Subcutaneous abdominal adipose tissue (tissue), 5 donors: ENCODE results near the gene CCL11.

Experiments
- H3K27ac ChIP-seq: one replicate; pipeline ENCODE4 v1.7.0; 2013; ENCODE audit warnings: low read depth, mild to moderate bottlenecking, inconsistent platforms, low read length, moderate library complexity
- H3K27me3 ChIP-seq, 5 donors: one replicate each; pipeline ENCODE4 v1.7.0; 2013; ENCODE audit warnings: low read length in 5 of 5, inconsistent platforms in 1 of 5; ENCODE audit not compliant: control insufficient read depth in 5 of 5, insufficient read depth in 4 of 5
- H3K36me3 ChIP-seq, 5 donors: one replicate each; pipeline ENCODE4 v1.7.0; 2013; ENCODE audit warnings: low read length in 5 of 5; ENCODE audit not compliant: control insufficient read depth in 5 of 5, insufficient read depth in 5 of 5
- H3K4me1 ChIP-seq, 5 donors: one replicate each; pipeline ENCODE4 v1.7.0; 2013; ENCODE audit warnings: low read length in 5 of 5, mild to moderate bottlenecking in 3 of 5, moderate library complexity in 1 of 5; ENCODE audit not compliant: control insufficient read depth in 5 of 5, insufficient read depth in 5 of 5
- H3K4me3 ChIP-seq, 5 donors: one replicate each; pipeline ENCODE4 v1.7.0; 2013; ENCODE audit warnings: low read length in 5 of 5, low read depth in 1 of 5
- H3K9ac ChIP-seq, 5 donors: one replicate each; pipeline ENCODE4 v1.7.0; 2013; ENCODE audit warnings: low read length in 5 of 5, mild to moderate bottlenecking in 4 of 5, moderate library complexity in 3 of 5
- H3K9me3 ChIP-seq, 5 donors: one replicate each; pipeline ENCODE4 v1.7.0; 2013; ENCODE audit warnings: low read length in 5 of 5; ENCODE audit not compliant: control insufficient read depth in 5 of 5
- donor health status: healthy.
- donor health status: healthy.
- donor health status: healthy.
- donor health status: healthy.
- donor health status: healthy.

CCL11 gene

DNA sequence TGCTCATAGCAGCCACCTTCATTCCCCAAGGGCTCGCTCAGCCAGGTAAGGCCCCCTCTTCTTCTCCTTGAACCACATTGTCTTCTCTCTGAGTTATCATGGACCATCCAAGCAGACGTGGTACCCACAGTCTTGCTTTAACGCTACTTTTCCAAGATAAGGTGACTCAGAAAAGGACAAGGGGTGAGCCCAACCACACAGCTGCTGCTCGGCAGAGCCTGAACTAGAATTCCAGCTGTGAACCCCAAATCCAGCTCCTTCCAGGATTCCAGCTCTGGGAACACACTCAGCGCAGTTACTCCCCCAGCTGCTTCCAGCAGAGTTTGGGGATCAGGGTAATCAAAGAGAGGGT is 30.2 kb upstream of the CCL11 start:
- Histone ChIP-seq H3K27ac (peak overlapping the region; percentile 79), H3K4me1 (peaks cover 40 to 70% (median 65%) of the 10 kb centered on the region in 5 donors), H3K9me3 (peaks cover 0 to 3% (median 0%) of the 10 kb centered on the region in 5 donors), H3K4me3 (peak overlapping the region; percentile 58 to 79 (median 69)), H3K36me3 (peaks cover 0 to 6% (median 0%) of the 10 kb centered on the region in 5 donors), H3K27me3 (peaks cover 0 to 8% (median 0%) of the 10 kb centered on the region in 5 donors), H3K9ac (peak overlapping the region; percentile 16 to 75 (median 63))

- peak overlapping the region; percentile 58 to 79 (median 69) for H3K4me3 ChIP-seq
- H3K27me3 ChIP-seq, result peaks cover 0 to 8% (median 0%) of the 10 kb centered on the region in 5 donors
- peak overlapping the region; percentile 79 for H3K27ac ChIP-seq
- H3K9me3 ChIP-seq, result peaks cover 0 to 3% (median 0%) of the 10 kb centered on the region in 5 donors
- peaks cover 40 to 65% (median 60%) of the 10 kb centered on the region in 5 donors for H3K4me1 ChIP-seq
- peaks cover 0 to 6% (median 0%) of the 10 kb centered on the region in 5 donors for H3K36me3 ChIP-seq
- H3K9ac ChIP-seq, result peak overlapping the region; percentile 16 to 75 (median 63)
Measured at GRCh38 chr17:34255841-34256240, 29.7 kb upstream of the CCL11 start.

DNA sequence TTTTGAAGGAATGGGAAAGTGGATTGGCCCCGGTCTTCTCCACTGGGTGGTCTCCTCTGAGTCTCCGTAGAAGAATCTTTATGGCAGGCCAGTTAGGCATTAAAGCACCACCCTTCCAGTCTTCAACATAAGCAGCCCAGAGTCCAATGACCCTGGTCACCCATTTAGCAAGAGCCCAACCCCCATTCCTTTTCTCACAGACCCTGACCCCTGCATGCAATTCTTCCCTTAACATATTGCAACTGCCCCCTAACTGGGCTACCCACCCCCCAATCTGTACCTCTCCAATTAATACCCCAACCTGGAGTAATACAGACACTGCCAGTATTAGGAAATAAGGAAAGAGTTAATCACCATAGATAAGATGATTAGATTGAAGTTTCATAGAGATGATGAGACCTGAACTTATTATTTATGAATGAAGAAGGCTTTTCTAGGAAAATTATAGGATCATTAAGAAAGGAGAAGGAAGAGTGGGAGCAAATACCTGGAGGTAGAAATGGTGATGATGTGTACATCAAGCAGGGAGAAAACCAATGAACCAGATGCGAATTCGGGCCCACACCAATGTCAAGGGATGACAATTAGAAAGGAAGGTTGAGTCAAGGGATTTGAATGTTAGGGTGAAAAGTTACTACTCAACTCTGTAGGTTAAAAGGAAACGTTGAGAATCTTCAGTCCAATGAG is 28.1 kb upstream of the CCL11 start:
- Histone ChIP-seq H3K27me3 (peaks cover 0 to 6% (median 0%) of the 10 kb centered on the region in 5 donors), H3K36me3 (peaks cover 0 to 6% (median 0%) of the 10 kb centered on the region in 5 donors), H3K4me1 (peaks cover 26 to 49% (median 44%) of the 10 kb centered on the region in 5 donors), H3K27ac (no peak overlapping the region), H3K9me3 (peaks cover 0 to 2% (median 0%) of the 10 kb centered on the region in 5 donors), H3K4me3 (no peak overlapping the region), H3K9ac (no peak overlapping the region)

- Histone ChIP-seq H3K9me3 (no peaks in the 10 kb centered on the region), H3K4me1 (peaks cover 21 to 44% (median 39%) of the 10 kb centered on the region in 5 donors), H3K27ac (no peak overlapping the region), H3K9ac (no peak overlapping the region), H3K27me3 (peaks cover 0 to 4% (median 0%) of the 10 kb centered on the region in 5 donors), H3K4me3 (no peak overlapping the region), H3K36me3 (peaks cover 0 to 6% (median 0%) of the 10 kb centered on the region in 5 donors)
Measured at GRCh38 chr17:34257986-34258326, 27.6 kb upstream of the CCL11 start.

- Histone ChIP-seq H3K36me3 (peaks cover 0 to 6% (median 0%) of the 10 kb centered on the region in 5 donors), H3K27ac (no peak overlapping the region), H3K9me3 (no peaks in the 10 kb centered on the region), H3K4me1 (peaks cover 10 to 32% (median 28%) of the 10 kb centered on the region in 5 donors), H3K4me3 (no peak overlapping the region), H3K27me3 (peaks cover 0 to 4% (median 0%) of the 10 kb centered on the region in 5 donors), H3K9ac (no peak overlapping the region)
Measured at GRCh38 chr17:34259146-34259545, 26.4 kb upstream of the CCL11 start.

GRCh38 chr17:34260861-34261260 is 24.7 kb upstream of the CCL11 start:
- H3K9me3 ChIP-seq, result no peaks in the 10 kb centered on the region
- H3K9ac ChIP-seq, result no peak overlapping the region

DNA sequence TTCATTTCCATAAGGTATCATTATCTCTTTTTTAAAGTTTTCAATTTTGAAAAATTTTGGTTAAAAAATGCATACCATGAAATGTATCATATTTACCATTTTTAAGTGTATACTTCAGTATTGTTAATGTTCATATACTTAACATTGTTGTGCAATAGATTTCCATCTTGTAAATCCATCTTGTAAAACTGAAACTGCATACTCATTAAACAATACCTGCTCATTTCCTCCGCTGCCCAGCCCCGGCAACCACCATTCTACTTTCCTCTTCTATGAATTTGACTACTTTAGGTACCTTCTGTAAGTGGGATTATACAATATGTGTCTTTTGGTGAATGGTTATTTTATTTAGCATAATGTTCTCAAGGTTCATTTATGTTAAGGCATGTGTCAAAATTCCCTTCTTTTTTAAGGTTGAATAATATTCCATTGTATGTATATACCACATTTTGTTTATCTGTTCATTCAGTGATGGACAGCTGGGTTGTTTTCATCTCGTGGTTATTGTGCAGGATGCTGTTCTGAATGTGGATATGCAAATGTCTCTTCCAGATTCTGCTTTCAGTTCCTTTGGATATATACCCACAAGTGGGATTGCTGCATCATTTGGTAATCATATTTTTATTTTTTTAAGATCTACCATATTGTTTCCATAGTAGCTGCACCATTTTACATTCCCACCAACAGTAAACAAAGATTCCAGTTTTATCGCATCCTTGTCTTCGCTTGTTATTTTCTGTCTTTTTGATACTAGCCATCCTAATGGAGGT is 23.8 kb upstream of the CCL11 start:
- no peak overlapping the region for H3K9ac ChIP-seq
- no peaks in the 10 kb centered on the region for H3K9me3 ChIP-seq
- H3K4me1 ChIP-seq, result peaks cover 0 to 7% (median 6%) of the 10 kb centered on the region in 5 donors
- H3K27me3 ChIP-seq, result no peaks in the 10 kb centered on the region
- H3K4me3 ChIP-seq, result no peak overlapping the region
- no peak overlapping the region for H3K27ac ChIP-seq
- H3K36me3 ChIP-seq, result no peaks in the 10 kb centered on the region

More at GRCh38 chr17:34260861-34261260, 24.7 kb upstream of the CCL11 start:
- Histone ChIP-seq H3K27me3 (peaks cover 0 to 4% (median 0%) of the 10 kb centered on the region in 5 donors), H3K27ac (no peak overlapping the region), H3K4me3 (no peak overlapping the region), H3K36me3 (peaks cover 0 to 6% (median 0%) of the 10 kb centered on the region in 5 donors), H3K4me1 (peaks cover 0 to 14% (median 11%) of the 10 kb centered on the region in 5 donors)

GRCh38 chr17:34265711-34266110 is 19.8 kb upstream of the CCL11 start:
- Histone ChIP-seq H3K9me3 (no peaks in the 10 kb centered on the region), H3K4me3 (no peak overlapping the region), H3K27ac (no peak overlapping the region), H3K36me3 (no peaks in the 10 kb centered on the region), H3K27me3 (no peaks in the 10 kb centered on the region), H3K4me1 (no peaks in the 10 kb centered on the region), H3K9ac (no peak overlapping the region)

DNA sequence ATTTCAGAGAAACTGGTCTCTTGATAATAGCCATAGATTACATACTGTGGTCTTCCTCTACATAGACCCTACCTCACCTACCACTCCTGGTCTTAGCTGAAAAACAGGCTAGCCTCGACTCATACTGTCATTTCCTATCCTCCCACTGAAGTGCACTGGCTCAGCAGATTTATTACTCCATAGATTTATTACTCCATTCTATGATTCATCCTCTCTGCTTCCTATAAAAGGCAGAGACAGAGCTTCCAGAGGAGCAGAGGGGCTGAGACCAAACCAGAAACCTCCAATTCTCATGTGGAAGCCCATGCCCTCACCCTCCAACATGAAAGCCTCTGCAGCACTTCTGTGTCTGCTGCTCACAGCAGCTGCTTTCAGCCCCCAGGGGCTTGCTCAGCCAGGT is 15.6 kb upstream of the CCL11 start, which contains the start of gene CCL7:
Gene CCL7 (plus strand): TSS at position 253 of the 400 bp plus-strand sequence. CDS start 70 bp downstream, at position 323.
- Histone ChIP-seq H3K9ac (no peak within 1 kb of the TSS), H3K36me3 (no peaks in the 10 kb centered on the region), H3K4me1 (no peaks in the 10 kb centered on the region), H3K9me3 (no peaks in the 10 kb centered on the region), H3K27me3 (no peaks in the 10 kb centered on the region), H3K27ac (no peak within 1 kb of the TSS), H3K4me3 (no peak within 1 kb of the TSS)

DNA sequence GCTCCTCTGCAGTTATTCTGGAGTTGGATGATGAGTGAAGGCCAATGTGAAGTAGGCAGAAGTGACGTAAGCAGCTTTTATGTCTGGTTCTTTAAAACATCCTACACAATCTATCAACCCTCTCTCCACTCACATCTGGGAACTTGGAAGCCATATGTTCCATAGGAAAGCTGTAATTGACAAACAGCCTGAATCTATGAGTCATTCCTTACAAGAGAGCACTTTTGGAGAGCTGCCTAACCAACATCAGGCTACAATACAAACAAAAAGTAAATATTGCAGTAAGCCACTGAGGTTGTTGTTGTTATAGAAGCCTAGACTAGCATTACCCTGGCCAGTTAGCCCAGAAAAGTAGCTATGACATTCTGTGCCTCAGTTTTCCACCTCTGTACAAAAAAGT is 9.7 kb upstream of the CCL11 start:
- Histone ChIP-seq H3K9ac (no peak overlapping the region), H3K9me3 (no peaks in the 10 kb centered on the region), H3K4me1 (no peaks in the 10 kb centered on the region), H3K27me3 (peaks cover 0 to 2% (median 0%) of the 10 kb centered on the region in 5 donors), H3K4me3 (no peak overlapping the region), H3K27ac (no peak overlapping the region), H3K36me3 (no peaks in the 10 kb centered on the region)
